NCI-H460 (cell line): ENCODE results near the gene GRIK2. TPM values are rescaled to one million over a fixed set of nuclear protein-coding genes. Genes with fewer than 3 reads are reported as not detected.

ENCODE experiments used
- DNase-seq: peaks from one replicate; pipeline ENCODE4 v3.0.0-alpha.2; 2016; ENCODE audit warnings: low read depth; ENCODE audit errors: extremely low read depth
- total RNA-seq: library from RNA; depleted of rRNA; stranded (reverse); fragments of >200 nt; shearing (Covaris generic); gene quantifications from 2 replicates; pipeline ENCODE4 v1.2.3, GENCODE V29; 2014

GRIK2 gene
- total RNA-seq, 1 experiment from 2014 or later, result not detected

GRCh38 chr6:101760843-101761621, 367.5 kb downstream of the GRIK2 start:
- DNase-seq, result no peak

- no peak for DNase-seq
Measured at GRCh38 chr6:101762851-101763250, 369.3 kb downstream of the GRIK2 start.

- DNase-seq, result no peak
Measured at GRCh38 chr6:101765281-101765680, 371.8 kb downstream of the GRIK2 start.

- DNase-seq, result no peak
Measured at GRCh38 chr6:101770116-101770515, 376.6 kb downstream of the GRIK2 start.

GRCh38 chr6:101776919-101777350, 383.4 kb downstream of the GRIK2 start:
- no peak for DNase-seq

GRCh38 chr6:101777646-101778045, 384.1 kb downstream of the GRIK2 start:
- no peak for DNase-seq

- DNase-seq, result no peak
Measured at GRCh38 chr6:101779051-101779844, 385.7 kb downstream of the GRIK2 start.

- DNase-seq, result no peak
Measured at GRCh38 chr6:101783287-101783686, 389.8 kb downstream of the GRIK2 start.

GRCh38 chr6:101784094-101784493, 390.6 kb downstream of the GRIK2 start:
- DNase-seq, result no peak

GRCh38 chr6:101799531-101799930, 406.0 kb downstream of the GRIK2 start:
- no peak for DNase-seq

- no peak for DNase-seq
Measured at GRCh38 chr6:101800598-101800997, 407.1 kb downstream of the GRIK2 start.

- DNase-seq, result no peak
Measured at GRCh38 chr6:101803136-101803535, 409.6 kb downstream of the GRIK2 start.

GRCh38 chr6:101806241-101806640, 412.7 kb downstream of the GRIK2 start:
- DNase-seq, result no peak

- DNase-seq, result no peak
Measured at GRCh38 chr6:101811108-101811507, 417.6 kb downstream of the GRIK2 start.

GRCh38 chr6:101816716-101817115, 423.2 kb downstream of the GRIK2 start:
- no peak for DNase-seq

- DNase-seq, result no peak
Measured at GRCh38 chr6:101818051-101818450, 424.5 kb downstream of the GRIK2 start.

- no peak for DNase-seq
Measured at GRCh38 chr6:101824551-101825345, 431.2 kb downstream of the GRIK2 start.

GRCh38 chr6:101826269-101826668, 432.8 kb downstream of the GRIK2 start:
- no peak for DNase-seq

- no peak for DNase-seq
Measured at GRCh38 chr6:101826678-101827077, 433.2 kb downstream of the GRIK2 start.

GRCh38 chr6:101830501-101831031, 437.1 kb downstream of the GRIK2 start:
- no peak for DNase-seq

- DNase-seq, result no peak
Measured at GRCh38 chr6:101832371-101832770, 438.9 kb downstream of the GRIK2 start.
